DOHH2 (cell line): ENCODE measurements around the gene TPM2.

ENCODE experiments used
- EZH2phosphoT487 ChIP-seq: fragments of 200-600 bp; sonication (generic); IDR thresholded peaks from 2 replicates; pipeline ENCODE4 v1.6.1; 2017; ENCODE audit warnings: borderline replicate concordance, mild to moderate bottlenecking, antibody characterized with exemption, low read length, moderate library complexity, mixed read lengths
- TF ChIP-seq, protein P1 (sequence below): fragments of 200-600 bp; sonication (generic); IDR thresholded peaks from one replicate; pipeline ENCODE4 v1.5.1; 2014; ENCODE audit warnings: antibody characterized with exemption, mild to moderate bottlenecking, low read depth, low read length; ENCODE audit not compliant: poor library complexity, severe bottlenecking

DNA sequence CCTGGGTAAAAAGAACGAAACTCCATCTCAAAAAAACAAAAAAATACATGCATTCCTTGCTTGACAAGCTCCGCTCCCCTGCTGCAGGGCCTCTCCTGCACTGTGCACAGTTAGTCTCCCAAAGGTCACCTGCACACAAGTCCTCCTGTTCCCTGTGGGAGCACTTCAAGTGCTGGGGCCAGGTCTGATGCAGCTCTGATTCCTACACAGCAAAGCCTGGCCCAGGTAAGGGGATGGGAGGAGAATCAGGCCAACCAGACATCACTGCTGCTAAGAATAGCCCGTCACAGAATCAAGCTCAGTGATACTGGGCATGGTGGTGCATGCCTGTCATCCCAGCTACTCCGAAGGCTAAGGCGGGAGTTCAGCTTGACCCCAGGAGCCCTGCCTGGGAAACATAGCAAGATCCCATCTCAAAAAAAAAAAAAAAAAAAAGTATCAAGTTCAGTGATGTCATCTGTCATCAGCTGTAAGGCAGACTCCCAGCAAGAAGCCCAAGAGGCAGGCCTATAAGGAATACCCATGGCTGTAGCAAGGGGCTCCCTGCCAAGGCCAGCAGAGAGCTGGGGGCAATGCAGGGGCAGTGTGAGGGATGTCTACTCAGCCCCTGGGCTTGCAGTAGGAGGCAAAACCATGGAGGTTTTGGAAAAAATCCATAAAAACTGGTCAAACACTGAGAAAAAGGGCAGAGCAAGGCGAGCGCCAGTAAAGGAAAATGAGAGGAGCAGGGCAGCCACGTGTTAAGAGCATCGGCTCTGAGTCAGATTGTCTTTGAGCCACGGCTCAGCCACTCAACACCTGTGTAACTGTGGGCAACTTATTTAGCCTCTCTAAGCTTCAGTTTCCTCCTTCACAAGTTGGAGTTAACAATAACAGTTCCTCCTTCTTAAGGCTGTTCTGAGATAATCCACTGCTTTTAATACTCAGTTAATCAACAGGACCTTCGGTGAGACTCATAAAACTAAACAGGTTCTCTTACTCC lies 3.2 kb downstream of the TPM2 start:
- TF ChIP-seq, protein P1, sequence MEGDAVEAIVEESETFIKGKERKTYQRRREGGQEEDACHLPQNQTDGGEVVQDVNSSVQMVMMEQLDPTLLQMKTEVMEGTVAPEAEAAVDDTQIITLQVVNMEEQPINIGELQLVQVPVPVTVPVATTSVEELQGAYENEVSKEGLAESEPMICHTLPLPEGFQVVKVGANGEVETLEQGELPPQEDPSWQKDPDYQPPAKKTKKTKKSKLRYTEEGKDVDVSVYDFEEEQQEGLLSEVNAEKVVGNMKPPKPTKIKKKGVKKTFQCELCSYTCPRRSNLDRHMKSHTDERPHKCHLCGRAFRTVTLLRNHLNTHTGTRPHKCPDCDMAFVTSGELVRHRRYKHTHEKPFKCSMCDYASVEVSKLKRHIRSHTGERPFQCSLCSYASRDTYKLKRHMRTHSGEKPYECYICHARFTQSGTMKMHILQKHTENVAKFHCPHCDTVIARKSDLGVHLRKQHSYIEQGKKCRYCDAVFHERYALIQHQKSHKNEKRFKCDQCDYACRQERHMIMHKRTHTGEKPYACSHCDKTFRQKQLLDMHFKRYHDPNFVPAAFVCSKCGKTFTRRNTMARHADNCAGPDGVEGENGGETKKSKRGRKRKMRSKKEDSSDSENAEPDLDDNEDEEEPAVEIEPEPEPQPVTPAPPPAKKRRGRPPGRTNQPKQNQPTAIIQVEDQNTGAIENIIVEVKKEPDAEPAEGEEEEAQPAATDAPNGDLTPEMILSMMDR = no peak
- no peak for TF ChIP-seq EZH2phosphoT487
